K562 (cell line): Measurements from ENCODE around the gene PSEN1. TPM values are rescaled to one million over a fixed set of nuclear protein-coding genes. Genes with fewer than 3 reads are reported as not detected.
A peak's percentile ranks its signal among the peaks of the same experiment; 100 is the strongest.

Experiments used
- ATAC-seq: fragments of 200-7000 bp; cut with Tn5 transposase; 3 replicates; pipeline ENCODE4 v1.9.1; 2020; ENCODE audit warnings: moderate library complexity
- BruUV-seq: library from RNA; stranded (reverse); fragments of 400-500 nt; replicated peaks from 2 replicates; lab custom pipeline; 2021; lab: Mats Ljungman, UMichigan
- CTCF ChIA-PET: fragments of 300-600 bp; formaldehyde crosslinking; extraction: SDS; loops from one replicate; lab custom pipeline; 2021; ENCODE audit warnings: low intra/inter-chr PET ratio; lab: Yijun Ruan, JAX
- POLR2A ChIA-PET: fragments of 300-600, 350-650 bp; sonication (Branson Sonifier 250); formaldehyde crosslinking; extraction: SDS; loops from one replicate; lab custom pipeline; 2021; ENCODE audit warnings: antibody characterized with exemption, inconsistent platforms; lab: Yijun Ruan, JAX
- DNase-seq, 4 experiments: peaks; one replicate each; pipeline versions ENCODE4 v3.0.0 to v3.0.0-alpha.2; 2011 to 2018; ENCODE audit warnings: low spot score in 3 of 4, mixed read lengths in 3 of 4; ENCODE audit errors: extremely low read depth in 1 of 4
- FAIRE-seq: peaks from 2 replicates; lab custom pipeline; 2011; peaks lifted over from hg19 to GRCh38; lab: Jason Lieb, UNC
- H2AFZ ChIP-seq: 2 replicates; pipeline ENCODE4 v1.6.0; 2011; ENCODE audit warnings: low read depth, low read length, control low read depth, inconsistent platforms
- H3K27ac ChIP-seq: fragments of 200-600 bp; 3 replicates; pipeline ENCODE4 v1.8.0; 2011; ENCODE audit warnings: low read depth, mild to moderate bottlenecking, control low read depth, inconsistent platforms, low read length, moderate library complexity, mixed read lengths; ENCODE audit errors: extremely low read depth
- H3K27me3 ChIP-seq, 2 experiments: fragments of 300-600 bp in 1 of 2; 2 replicates in 1 of 2; 3 replicates in 1 of 2; pipeline versions ENCODE4 v1.6.0 to v1.8.0; 2011; ENCODE audit warnings: inconsistent platforms in 2 of 2, low read length in 2 of 2, mild to moderate bottlenecking in 1 of 2, mixed read lengths in 1 of 2, moderate library complexity in 1 of 2; ENCODE audit not compliant: control insufficient read depth in 2 of 2, insufficient read depth in 2 of 2
- H3K36me3 ChIP-seq: fragments of 300-600 bp; 3 replicates; pipeline ENCODE4 v1.8.0; 2011; ENCODE audit warnings: mild to moderate bottlenecking, low read length, inconsistent platforms; ENCODE audit not compliant: control insufficient read depth, insufficient read depth
- H3K4me1 ChIP-seq, 2 experiments: fragments of 200-600 bp in 1 of 2; replicated peaks in 1 of 2; 2 replicates in 1 of 2; 3 replicates in 1 of 2; pipeline versions ENCODE4 v1.5.1 to v1.8.0; 2011; ENCODE audit warnings: inconsistent platforms in 2 of 2, low read length in 2 of 2, mild to moderate bottlenecking in 1 of 2, mixed read lengths in 1 of 2, moderate library complexity in 1 of 2; ENCODE audit not compliant: control insufficient read depth in 2 of 2, insufficient read depth in 2 of 2
- H3K4me2 ChIP-seq: 2 replicates; pipeline ENCODE4 v1.6.1; 2011; ENCODE audit warnings: low read length, control low read depth, inconsistent platforms, mixed read lengths; ENCODE audit not compliant: insufficient read depth
- H3K4me3 ChIP-seq: fragments of 200-600 bp; sonication (generic), shearing (Covaris generic); 2 replicates; pipeline ENCODE4 v1.5.1; 2016; ENCODE audit warnings: control low read depth, inconsistent platforms
- H3K79me2 ChIP-seq: fragments of 200-600 bp; 3 replicates; pipeline ENCODE4 v1.8.0; 2011; ENCODE audit warnings: low read length, inconsistent platforms; ENCODE audit not compliant: control insufficient read depth, insufficient read depth
- H3K9ac ChIP-seq, 2 experiments: 2 replicates each; pipeline versions ENCODE4 v1.6.0 to v1.6.1; 2011; ENCODE audit warnings: low read depth in 2 of 2, low read length in 2 of 2, control low read depth in 1 of 2, inconsistent platforms in 1 of 2, mild to moderate bottlenecking in 1 of 2, mixed read lengths in 1 of 2; ENCODE audit not compliant: insufficient read depth in 1 of 2
- H3K9me1 ChIP-seq: one replicate; pipeline ENCODE4 v1.6.0; 2011; ENCODE audit warnings: inconsistent platforms, mild to moderate bottlenecking, low read length, moderate library complexity; ENCODE audit not compliant: control insufficient read depth, insufficient read depth
- H3K9me3 ChIP-seq: replicated peaks from 2 replicates; pipeline ENCODE4 v1.5.1; 2011; ENCODE audit warnings: low read depth, low read length, inconsistent platforms; ENCODE audit not compliant: control insufficient read depth, insufficient read depth
- H4K20me1 ChIP-seq: replicated peaks from 2 replicates; pipeline ENCODE4 v1.6.1; 2011; ENCODE audit warnings: low read length, inconsistent platforms, mixed read lengths; ENCODE audit not compliant: control insufficient read depth, insufficient read depth
- ADNP ChIP-seq: fragments of 200-800 bp; sonication (Bioruptor generic); IDR thresholded peaks from 2 replicates; pipeline ENCODE4 v1.6.1; 2016; ENCODE audit warnings: missing genetic modification characterization, missing compliant biosample characterization
- BRD9 ChIP-seq: fragments of 450-650 bp; IDR thresholded peaks from 2 replicates; pipeline ENCODE4 v1.6.1; 2018; ENCODE audit warnings: low read depth; ENCODE audit not compliant: partially characterized antibody
- FOXP1 ChIP-seq: sonication (generic); formaldehyde crosslinking; IDR thresholded peaks from 2 replicates; pipeline ENCODE4 v1.8.0; 2022; ENCODE audit warnings: mild to moderate bottlenecking, missing genetic modification reagents
- GABPB2 ChIP-seq: fragments of 250-450 bp; sonication (Bioruptor Pico); conservative IDR thresholded peaks from 2 replicates; pipeline ENCODE4 v1.5.1; 2021; ENCODE audit warnings: mild to moderate bottlenecking
- GMEB1 ChIP-seq: fragments of 250-450 bp; sonication (Bioruptor Pico); IDR thresholded peaks from 2 replicates; pipeline ENCODE4 v1.4.0; 2020; ENCODE audit warnings: mild to moderate bottlenecking
- GTF2A2 ChIP-seq: IDR thresholded peaks from 2 replicates; pipeline ENCODE4 v1.6.1; 2016; ENCODE audit warnings: mild to moderate bottlenecking, missing genetic modification characterization, missing compliant biosample characterization
- HNRNPH1 ChIP-seq: fragments of 200-400 bp; formaldehyde crosslinking; optimal IDR thresholded peaks from 2 replicates; pipeline ENCODE3; 2017; ENCODE audit warnings: low read depth, mild to moderate bottlenecking, low read length, moderate library complexity
- HOXB6 ChIP-seq: fragments of 250-450 bp; sonication (Bioruptor Pico); IDR thresholded peaks from 2 replicates; pipeline ENCODE4 v1.5.1; 2022; ENCODE audit warnings: mild to moderate bottlenecking, borderline replicate concordance
- KDM5B ChIP-seq: fragments of 200-600 bp; sonication (generic); IDR thresholded peaks from 2 replicates; pipeline ENCODE4 v1.6.1; 2012; ENCODE audit warnings: low read depth, mild to moderate bottlenecking, moderate library complexity, low read length, control low read depth, inconsistent platforms; ENCODE audit not compliant: insufficient replicate concordance
- MLLT1 ChIP-seq, 2 experiments: fragments of 450-650 bp; IDR thresholded peaks; 2 replicates each; pipeline ENCODE4 v1.6.1; 2016
- NFE2L1 ChIP-seq: fragments of 450-650 bp; IDR thresholded peaks from 2 replicates; pipeline ENCODE4 v1.6.1; 2016; ENCODE audit warnings: missing genetic modification characterization, low read depth, mild to moderate bottlenecking, missing compliant biosample characterization, moderate library complexity, borderline replicate concordance
- RBM22 ChIP-seq: fragments of 200-400 bp; formaldehyde crosslinking; IDR thresholded peaks from 2 replicates; pipeline ENCODE4 v1.6.1; 2018; ENCODE audit warnings: low read length, low read depth; ENCODE audit not compliant: poor library complexity, severe bottlenecking
- TCF3 ChIP-seq: sonication (generic); formaldehyde crosslinking; IDR thresholded peaks from 2 replicates; pipeline ENCODE4 v1.4.0; 2020; ENCODE audit warnings: mild to moderate bottlenecking, missing genetic modification reagents
- TCFL5 ChIP-seq: fragments of 250-450 bp; sonication (Bioruptor Pico); conservative IDR thresholded peaks from 2 replicates; pipeline ENCODE4 v1.6.1; 2021; ENCODE audit warnings: mild to moderate bottlenecking, moderate library complexity, matching md5 sums
- ZNF282 ChIP-seq: sonication (generic); formaldehyde crosslinking; IDR thresholded peaks from 2 replicates; pipeline ENCODE4 v1.8.1; 2023; ENCODE audit warnings: missing genetic modification reagents
- ZNF398 ChIP-seq: fragments of 250-450 bp; sonication (Bioruptor Pico); IDR thresholded peaks from 2 replicates; pipeline ENCODE4 v1.8.0; 2021; ENCODE audit warnings: moderate library complexity, mild to moderate bottlenecking, inconsistent platforms
- WGBS: fragments of 100-300 bp; shearing (Covaris generic); methylation state at CpG from one replicate; pipeline ENCODE4 v1.1.6; 2016; ENCODE audit warnings: low coverage, mixed read lengths; ENCODE audit not compliant: insufficient coverage; ENCODE audit errors: missing lambda C conversion rate; 5-methylcytosine and 5-hydroxymethylcytosine counted together
- in situ Hi-C: fragments of 300-500 bp; cut with MboI; formaldehyde crosslinking; loops from 4 replicates; pipeline ENCODE4 v1.15.0; 2018; ENCODE audit warnings: inconsistent platforms, mixed read lengths
- intact Hi-C: fragments of 100-400 bp; cut with micrococcal nuclease; formaldehyde crosslinking; loops from 2 replicates; pipeline ENCODE4 v1.14.2; 2022
- polyA plus RNA-seq, 8 experiments: library from polyadenylated mRNA; depleted of rRNA in 4 of 8; stranded (reverse) in 5 of 8; unstranded in 3 of 8; fragments of >200 nt; fragmentation: Nextera tagmentation in 2 of 8; fragmentation: Illumina TruSeq in 1 of 8; extraction: Ambion mirVana in 2 of 8; extraction: Trizol in 1 of 8; gene quantifications; 2 replicates each; pipeline versions ENCODE4 v1.2.1 to v1.2.3, GENCODE V29; 2011 to 2014; ENCODE audit warnings: inconsistent platforms in 1 of 8, missing spikeins in 1 of 8
- total RNA-seq, 7 experiments: library from RNA; depleted of rRNA in 6 of 7; stranded (reverse); fragments of >200 nt in 6 of 7; fragmentation: Illumina TruSeq in 2 of 7; extraction: Trizol in 2 of 7; gene quantifications; 2 replicates each; pipeline versions ENCODE4 v1.2.1 to v1.2.3, GENCODE V29; 2011 to 2021; ENCODE audit warnings: low replicate concordance in 1 of 7

The PSEN1 gene
- total and polyA plus RNA-seq, 9 of the 15 experiments (the other 6 are each of a cell fraction or from before 2014, with no cell fraction given): 6.5 to 25.2 (median 14.3) TPM

DNA sequence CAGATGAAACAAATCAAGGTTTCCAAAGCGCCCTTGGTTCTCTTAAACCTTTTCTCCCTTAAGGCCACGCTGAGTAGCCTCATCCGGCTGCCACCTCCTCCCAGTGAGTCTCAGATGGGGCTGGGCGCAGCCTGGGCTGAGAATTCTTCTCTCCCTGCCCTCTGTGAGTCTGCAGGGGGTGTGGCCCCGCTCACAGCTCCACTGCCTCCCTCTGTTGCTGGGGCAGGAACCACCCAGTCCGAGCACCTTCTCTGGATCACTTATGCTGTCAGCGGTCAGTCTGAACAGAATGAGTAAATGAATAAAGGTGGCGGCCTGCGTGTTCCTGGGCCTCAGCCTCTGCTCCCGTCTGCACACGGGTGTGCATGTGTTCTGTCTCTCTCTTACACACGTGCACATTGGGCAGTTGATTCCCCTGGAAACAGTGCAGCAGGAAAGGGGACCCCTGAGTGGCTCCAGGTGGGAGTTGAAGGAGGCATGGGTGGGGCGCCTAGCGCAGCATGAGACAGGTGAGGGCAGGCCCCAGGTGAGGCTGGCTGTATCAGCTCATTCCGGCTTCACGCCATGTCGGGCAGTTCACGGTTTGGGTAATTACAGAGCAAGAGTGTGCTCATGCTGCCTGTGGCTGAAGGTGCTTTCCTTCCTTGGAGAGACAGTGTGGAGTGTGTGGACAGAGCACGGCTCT, 105.3 kb downstream of the PSEN1 start:
- no peaks in the 10 kb centered on the region for H3K79me2 ChIP-seq
- H3K4me1 ChIP-seq: peaks cover 0 to 31% of the 10 kb centered on the region in 2 experiments; a peak in 2 of 5 replicates
- no peak overlapping the region for H3K4me2 ChIP-seq
- CTCF ChIA-PET: no interaction called here
- H3K9me3 ChIP-seq: no peaks in the 10 kb centered on the region
- TF ChIP-seq GTF2A2 (tag): no peak
- no peak for TF ChIP-seq FOXP1 (CRISPR knock-in tag)
- TF ChIP-seq GMEB1 (CRISPR knock-in tag): no peak
- TF ChIP-seq GABPB2 (CRISPR knock-in tag): no peak
- TF ChIP-seq TCFL5 (CRISPR knock-in tag): no peak
- no peak for TF ChIP-seq KDM5B
- no peak for TF ChIP-seq RBM22
- no peak for TF ChIP-seq BRD9
- TF ChIP-seq MLLT1 (IDR thresholded peaks at IDR 0.05): no peak
- TF ChIP-seq HNRNPH1: no peak
- TF ChIP-seq ZNF282 (CRISPR knock-in tag): no peak
- no peak for TF ChIP-seq ADNP (tag)
- TF ChIP-seq TCF3 (CRISPR knock-in tag): no peak
- TF ChIP-seq HOXB6: no peak
- TF ChIP-seq ZNF398 (CRISPR knock-in tag): no peak
- no peak for TF ChIP-seq NFE2L1 (tag)
- TF ChIP-seq, all 486 proteins: peak for 0
- H3K27ac ChIP-seq: no peak overlapping the region
- no peaks in the 10 kb centered on the region for H3K9me1 ChIP-seq
- H3K27me3 ChIP-seq: peaks cover 16 to 60% of the 10 kb centered on the region in 2 experiments; a peak in 4 of 5 replicates
- no peak overlapping the region for H3K4me3 ChIP-seq
- DNase-seq (no peak), FAIRE-seq (no peak), ATAC-seq (0 out of 3 replicates have a peak, but pooled peaks have one; percentile 7)
- H2AFZ ChIP-seq: no peak overlapping the region
- H3K36me3 ChIP-seq: no peaks in the 10 kb centered on the region
- WGBS: 35% methylated on average over 18 of the region's 19 CpGs
- intact Hi-C loops: no loop called here
- 0 out of 4 replicates have a peak overlapping the region, but pooled peaks of 1 of the 2 experiments have one; percentile 22 for H3K9ac ChIP-seq
- no TSS peak for BruUV-seq
- H4K20me1 ChIP-seq: no peaks in the 10 kb centered on the region
- in situ Hi-C loops: no loop called here
- POLR2A ChIA-PET: no interaction called here
